GM19452 (cell line): ENCODE results near the gene DENND1C.
"Not testable (repeated sequence)": the region's sequence is repeated elsewhere in the genome, so short reads cannot be mapped to it uniquely, and the experiment has no call there.

ENCODE experiments used
- ATAC-seq: cut with Tn5 transposase; IDR thresholded peaks from one replicate; pipeline ENCODE4 v1.9.1; 2021; ENCODE audit not compliant: unreplicated experiment

The DENND1C gene

GRCh38 chr19:6457958-6458694 lies 23.5 kb downstream of the DENND1C start:
- no peak for ATAC-seq

GRCh38 chr19:6455924-6456323 lies 25.7 kb downstream of the DENND1C start:
- ATAC-seq = no peak

DNA sequence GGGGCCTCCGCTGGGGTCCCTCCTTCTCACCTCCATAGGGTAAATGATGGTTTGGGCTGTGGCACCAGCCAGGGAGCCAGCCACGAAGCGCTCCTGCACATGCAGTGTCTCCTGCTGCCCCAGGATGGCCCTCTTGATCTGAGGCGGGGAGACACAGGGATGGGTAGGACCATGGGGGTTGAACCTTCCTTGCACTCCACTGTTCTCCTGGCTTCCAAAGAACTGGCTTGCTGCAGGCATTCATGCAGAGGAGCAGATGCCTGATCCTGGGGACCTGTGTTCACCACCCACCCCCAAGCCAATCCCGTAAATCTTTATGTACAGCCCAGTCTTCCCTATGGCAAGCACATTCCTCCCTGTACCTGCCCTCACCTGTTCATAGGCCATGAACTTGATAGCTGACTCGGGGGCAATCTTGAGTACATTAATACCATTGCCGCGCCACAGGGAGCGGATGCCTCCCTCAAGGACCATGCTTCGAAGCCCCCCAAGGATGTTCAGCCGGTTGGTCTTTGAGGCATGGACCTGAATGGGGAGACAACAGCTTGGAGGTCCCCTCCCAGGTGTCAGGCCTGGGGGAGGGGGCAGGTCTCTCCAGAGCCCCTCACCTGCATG lies 27.5 kb downstream of the DENND1C start:
- no peak for ATAC-seq

DNA sequence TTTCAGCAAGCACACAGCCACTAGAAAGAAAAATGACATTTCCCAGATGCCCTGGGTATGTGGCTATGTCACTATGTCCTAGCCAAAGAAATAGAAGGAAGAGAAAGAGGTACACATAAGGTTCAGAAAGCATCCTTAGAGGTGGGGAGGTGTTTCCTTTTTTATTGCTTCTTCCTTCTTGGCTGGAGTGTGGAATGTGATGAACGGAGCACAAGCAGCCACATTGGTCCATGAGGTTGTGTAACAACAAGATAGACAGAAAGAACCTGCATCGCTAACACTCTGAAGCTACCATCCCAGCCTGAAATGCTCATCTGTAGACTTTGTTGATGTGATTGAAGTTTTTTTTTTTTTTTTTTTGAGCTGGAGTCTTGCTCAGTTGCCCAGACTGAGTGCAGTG lies 28.7 kb downstream of the DENND1C start:
- no peak for ATAC-seq

GRCh38 chr19:6452223-6452614 lies 29.4 kb downstream of the DENND1C start:
- ATAC-seq = no peak

GRCh38 chr19:6451583-6452222 lies 29.9 kb downstream of the DENND1C start:
- no peak for ATAC-seq

DNA sequence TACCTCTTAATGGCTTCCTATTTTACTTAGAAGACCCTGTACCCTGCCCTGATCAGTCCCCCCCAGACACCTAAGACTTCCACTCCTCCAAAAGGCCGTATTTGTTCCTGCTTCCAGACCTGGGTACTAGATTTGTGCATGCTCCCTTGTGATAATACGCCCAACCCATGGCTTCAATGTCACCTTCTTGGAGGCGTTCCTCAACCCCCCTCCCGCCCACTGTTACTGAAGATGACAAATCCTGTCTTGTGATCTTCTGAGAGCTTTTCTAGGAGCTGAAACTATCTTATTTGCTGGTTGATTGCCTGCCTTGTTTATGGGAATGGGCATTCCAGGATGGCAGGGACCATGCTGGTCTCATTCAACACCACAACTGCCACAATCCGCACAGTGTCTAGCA lies 31.4 kb downstream of the DENND1C start:
- no peak for ATAC-seq

GRCh38 chr19:6448045-6448444 lies 33.5 kb downstream of the DENND1C start:
- no peak for ATAC-seq

GRCh38 chr19:6446452-6446851 lies 35.1 kb downstream of the DENND1C start:
- ATAC-seq = no peak

- ATAC-seq = no peak
These were observed 37.6 kb downstream of the DENND1C start for GRCh38 chr19:6443986-6444385.

DNA sequence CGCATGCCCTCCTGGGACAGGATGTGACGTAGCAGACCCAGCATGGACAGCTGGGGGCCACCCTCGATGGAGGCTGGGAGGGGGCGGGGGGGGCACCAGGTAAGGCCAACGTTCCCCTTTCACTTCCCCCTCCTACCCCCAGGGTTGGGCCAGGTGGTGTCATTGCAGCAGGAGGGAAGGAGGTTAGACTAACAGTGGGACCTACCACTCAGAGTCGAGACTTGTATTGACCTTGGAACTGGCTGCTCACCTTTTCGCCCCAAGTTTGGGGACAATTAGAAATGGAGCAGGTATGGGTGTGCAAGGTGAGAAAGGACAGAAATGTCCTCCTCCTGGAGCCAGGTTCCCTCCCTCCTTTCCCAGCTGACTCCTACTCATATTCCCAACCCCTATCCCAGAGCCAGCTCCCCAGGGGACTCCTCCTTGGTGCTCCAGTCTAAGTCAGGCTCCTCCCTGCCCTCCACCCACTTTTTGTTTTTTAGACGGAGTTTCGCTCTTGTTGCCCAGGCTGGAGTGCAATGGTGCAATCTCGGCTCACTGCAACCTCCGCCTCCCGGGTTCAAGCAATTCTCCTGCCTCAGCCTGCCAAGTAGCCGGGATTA lies 39.4 kb downstream of the DENND1C start:
- ATAC-seq = no peak

- ATAC-seq = no peak
These were observed 40.7 kb downstream of the DENND1C start for GRCh38 chr19:6440905-6441304.

- ATAC-seq = no peak
These were observed 41.8 kb downstream of the DENND1C start for GRCh38 chr19:6439743-6440142.

GRCh38 chr19:6433663-6434062 lies 47.9 kb downstream of the DENND1C start, which contains the start of gene SLC25A41:
SLC25A41 (minus strand) TSS chr19:6433763; CDS start chr19:6433693, 70 bp downstream.
- ATAC-seq = no peak

GRCh38 chr19:6433165-6433564 lies 48.4 kb downstream of the DENND1C start:
- ATAC-seq = no peak

DNA sequence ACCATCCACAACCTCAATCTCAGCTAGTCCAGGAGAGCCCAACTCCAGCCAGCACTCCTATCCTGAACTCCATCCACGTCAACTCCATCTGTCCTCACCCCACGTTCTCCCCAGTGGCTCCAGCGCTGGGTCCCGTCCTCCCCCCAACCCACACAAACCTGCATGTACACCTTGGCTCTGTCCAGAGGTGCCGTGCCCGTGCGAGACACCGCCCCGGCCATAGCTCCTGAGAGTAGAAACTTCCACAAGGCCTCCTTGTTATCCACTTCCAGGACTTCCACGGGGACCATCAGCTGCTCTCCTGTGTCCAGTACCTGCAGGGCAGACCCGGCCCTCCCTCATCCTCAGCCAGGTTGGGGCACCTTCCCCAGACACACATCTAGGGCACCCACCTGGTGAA lies 49.7 kb downstream of the DENND1C start:
- ATAC-seq = no peak

- ATAC-seq = no peak
These were observed 52.0 kb downstream of the DENND1C start for GRCh38 chr19:6429419-6430221.

GRCh38 chr19:6428692-6429418 lies 52.7 kb downstream of the DENND1C start:
- not testable (repeated sequence) for ATAC-seq

DNA sequence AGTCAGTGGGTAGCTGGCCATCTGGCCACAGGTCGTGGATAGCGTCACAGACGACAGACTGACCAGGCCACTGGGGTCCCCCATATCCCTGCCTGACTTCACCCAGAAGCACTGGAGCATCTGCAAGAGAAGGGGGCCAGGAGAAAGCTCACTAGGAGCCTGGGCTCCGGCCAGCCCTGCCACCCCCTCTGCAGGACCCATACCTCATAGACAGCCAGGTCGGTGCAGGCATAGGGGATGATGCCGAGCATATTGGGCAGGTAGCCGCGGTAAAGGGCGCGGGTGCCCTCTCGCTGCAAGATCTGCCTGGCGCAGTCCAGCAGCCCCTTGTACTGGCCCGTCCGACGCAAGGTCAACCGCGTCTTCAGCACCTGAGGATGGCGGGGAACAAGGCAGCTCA lies 54.5 kb downstream of the DENND1C start:
- no peak for ATAC-seq
